Stimulated activated CD4-positive, alpha-beta T cell treated with anti-CD3 and anti-CD28 coated beads, Interleukin-4, amount 100 ng/mL, for 24 hours (primary cell): ENCODE data around the gene PER1.
A peak's percentile ranks its signal among the peaks of the same experiment; 100 is the strongest.

Source experiments
- DNase-seq: peaks from one replicate; pipeline ENCODE4 v3.0.0-alpha.2; 2020

Gene PER1

GRCh38 chr17:8140065-8141029 is 11.9 kb downstream of the PER1 start:
- DNase-seq, result no peak

- peak; percentile 97 for DNase-seq
Observed at GRCh38 chr17:8138672-8139371, 13.4 kb downstream of the PER1 start.

GRCh38 chr17:8138374-8138671 is 13.9 kb downstream of the PER1 start:
- DNase-seq, result no peak

GRCh38 chr17:8137645-8138373 is 14.4 kb downstream of the PER1 start:
- DNase-seq, result no peak

- DNase-seq, result no peak
Observed at GRCh38 chr17:8133941-8134340, 18.3 kb downstream of the PER1 start.

GRCh38 chr17:8133399-8133798 is 18.8 kb downstream of the PER1 start:
- DNase-seq, result no peak

- no peak for DNase-seq
Observed at GRCh38 chr17:8131844-8132441, 20.3 kb downstream of the PER1 start.

- DNase-seq, result no peak
Observed at GRCh38 chr17:8128125-8128784, 23.9 kb downstream of the PER1 start.

GRCh38 chr17:8126491-8127066 is 25.6 kb downstream of the PER1 start:
- DNase-seq, result peak; percentile 44

GRCh38 chr17:8125947-8126490 is 26.2 kb downstream of the PER1 start:
- DNase-seq, result peak; percentile 19

GRCh38 chr17:8125154-8125946 is 26.9 kb downstream of the PER1 start:
- DNase-seq, result peak; percentile 91

GRCh38 chr17:8124350-8125153 is 27.7 kb downstream of the PER1 start:
- DNase-seq, result peak; percentile 34

GRCh38 chr17:8123695-8124349 is 28.4 kb downstream of the PER1 start, which contains the start of gene HES7:
HES7 (minus strand) TSS chr17:8124106; CDS start chr17:8124084, 22 bp downstream.
- no peak for DNase-seq

- peak; percentile 54 for DNase-seq
Observed at GRCh38 chr17:8122924-8123694, 29.1 kb downstream of the PER1 start.

GRCh38 chr17:8122422-8122923 is 29.7 kb downstream of the PER1 start:
- no peak for DNase-seq

GRCh38 chr17:8121681-8122421 is 30.4 kb downstream of the PER1 start:
- DNase-seq, result peak; percentile 49

- no peak for DNase-seq
Observed at GRCh38 chr17:8121407-8121680, 30.9 kb downstream of the PER1 start.
